ENCODE data around the gene FAH.

FAH gene

DNA sequence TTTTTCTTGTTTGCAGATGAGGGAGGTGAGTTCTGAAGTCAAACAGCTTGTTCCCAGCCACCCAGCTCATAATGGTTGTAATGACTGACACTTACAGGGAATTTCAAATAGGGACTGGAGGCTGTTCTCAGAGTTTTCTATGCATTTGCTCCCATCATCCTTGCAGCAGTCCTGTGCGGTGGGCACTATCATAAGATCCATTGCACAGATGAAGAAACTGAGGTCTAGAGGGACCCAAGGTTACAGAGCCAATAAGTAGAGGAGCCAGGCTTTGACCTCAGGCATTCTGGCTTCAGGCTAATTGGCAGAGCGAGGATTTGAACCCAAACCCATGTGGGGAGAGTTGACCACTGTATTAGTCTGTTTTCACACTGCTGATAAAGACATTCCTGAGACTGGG is 32.4 kb downstream of the FAH start:
- Histone ChIP-seq H3K9me3 (ENCODE audit: control insufficient read depth, insufficient read depth, low read length) (no peaks in the 10 kb centered on the region; the same call in 1 of the 2 replicates), H3K36me3 (ENCODE audit: insufficient read depth, low read length) (peaks cover 4% of the 10 kb centered on the region; the same call in 1 of the 2 replicates), H3K9ac (ENCODE audit: low read depth, low read length) (no peak overlapping the region), H3K4me1 (ENCODE audit: insufficient read depth, low read length) (peaks cover 9% of the 10 kb centered on the region; the same call in 1 of the 2 replicates)

- Histone ChIP-seq H3K36me3 (ENCODE audit: insufficient read depth, low read length) (peaks cover 4% of the 10 kb centered on the region; the same call in 1 of the 2 replicates), H3K9ac (ENCODE audit: low read depth, low read length) (no peak overlapping the region), H3K9me3 (ENCODE audit: control insufficient read depth, insufficient read depth, low read length) (no peaks in the 10 kb centered on the region; the same call in 1 of the 2 replicates), H3K4me1 (ENCODE audit: insufficient read depth, low read length) (peaks cover 9% of the 10 kb centered on the region; the same call in 1 of the 2 replicates)
Measured at GRCh38 chr15:80186066-80186465, 33.3 kb downstream of the FAH start.

GRCh38 chr15:80186597-80186996 is 33.8 kb downstream of the FAH start:
- Histone ChIP-seq H3K9me3 (ENCODE audit: control insufficient read depth, insufficient read depth, low read length) (no peaks in the 10 kb centered on the region; the same call in 1 of the 2 replicates), H3K4me1 (ENCODE audit: insufficient read depth, low read length) (peaks cover 9% of the 10 kb centered on the region; the same call in 1 of the 2 replicates), H3K36me3 (ENCODE audit: insufficient read depth, low read length) (peaks cover 4% of the 10 kb centered on the region; the same call in 1 of the 2 replicates), H3K9ac (ENCODE audit: low read depth, low read length) (no peak overlapping the region)

DNA sequence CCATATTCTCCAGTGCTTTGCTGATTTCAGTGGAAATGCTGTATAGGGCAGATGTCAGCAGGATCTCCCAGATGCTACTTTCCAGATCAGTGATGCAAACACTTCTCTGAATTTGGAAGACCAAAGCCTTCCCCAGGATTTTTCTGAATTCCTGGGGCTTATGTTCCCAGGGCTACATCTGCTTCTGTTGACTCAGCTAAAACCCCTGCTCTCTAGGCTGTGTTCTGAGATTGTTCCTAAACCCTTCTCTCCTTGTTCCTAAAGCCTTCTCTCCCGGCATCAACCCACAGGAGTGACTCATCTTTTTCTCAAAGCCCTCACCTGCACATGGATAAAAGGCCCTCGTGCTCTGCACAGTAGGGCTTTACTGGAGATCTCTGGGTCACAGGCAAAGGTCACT is 35.5 kb downstream of the FAH start:
- Histone ChIP-seq H3K9me3 (ENCODE audit: control insufficient read depth, insufficient read depth, low read length) (no peaks in the 10 kb centered on the region; the same call in 1 of the 2 replicates), H3K4me1 (ENCODE audit: insufficient read depth, low read length) (peaks cover 9% of the 10 kb centered on the region; the same call in 1 of the 2 replicates), H3K36me3 (ENCODE audit: insufficient read depth, low read length) (peaks cover 4% of the 10 kb centered on the region; the same call in 1 of the 2 replicates), H3K9ac (ENCODE audit: low read depth, low read length) (no peak overlapping the region)

DNA sequence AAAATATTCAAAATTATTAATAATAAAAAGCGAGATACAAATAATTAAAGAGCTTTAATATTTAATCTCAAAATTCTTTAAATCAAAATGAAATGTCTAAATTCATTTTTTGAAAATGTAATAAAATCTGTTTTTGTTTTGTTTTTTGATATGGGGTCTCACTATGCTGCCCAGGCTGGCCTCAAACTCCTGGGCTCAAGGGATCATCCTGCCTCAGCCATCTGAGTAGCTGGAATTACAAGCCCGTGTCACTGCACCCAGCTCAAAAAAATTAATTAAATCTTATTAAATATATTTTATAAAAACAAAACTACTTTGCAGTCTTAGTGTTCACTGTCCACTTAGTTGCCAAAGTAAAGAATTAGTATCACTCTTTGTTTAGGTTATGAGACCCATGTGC is 38.4 kb downstream of the FAH start:
- Histone ChIP-seq H3K9ac (ENCODE audit: low read depth, low read length) (no peak overlapping the region), H3K9me3 (ENCODE audit: control insufficient read depth, insufficient read depth, low read length) (no peaks in the 10 kb centered on the region), H3K4me1 (ENCODE audit: insufficient read depth, low read length) (peaks cover 9% of the 10 kb centered on the region; the same call in 1 of the 2 replicates), H3K36me3 (ENCODE audit: insufficient read depth, low read length) (no peaks in the 10 kb centered on the region)

DNA sequence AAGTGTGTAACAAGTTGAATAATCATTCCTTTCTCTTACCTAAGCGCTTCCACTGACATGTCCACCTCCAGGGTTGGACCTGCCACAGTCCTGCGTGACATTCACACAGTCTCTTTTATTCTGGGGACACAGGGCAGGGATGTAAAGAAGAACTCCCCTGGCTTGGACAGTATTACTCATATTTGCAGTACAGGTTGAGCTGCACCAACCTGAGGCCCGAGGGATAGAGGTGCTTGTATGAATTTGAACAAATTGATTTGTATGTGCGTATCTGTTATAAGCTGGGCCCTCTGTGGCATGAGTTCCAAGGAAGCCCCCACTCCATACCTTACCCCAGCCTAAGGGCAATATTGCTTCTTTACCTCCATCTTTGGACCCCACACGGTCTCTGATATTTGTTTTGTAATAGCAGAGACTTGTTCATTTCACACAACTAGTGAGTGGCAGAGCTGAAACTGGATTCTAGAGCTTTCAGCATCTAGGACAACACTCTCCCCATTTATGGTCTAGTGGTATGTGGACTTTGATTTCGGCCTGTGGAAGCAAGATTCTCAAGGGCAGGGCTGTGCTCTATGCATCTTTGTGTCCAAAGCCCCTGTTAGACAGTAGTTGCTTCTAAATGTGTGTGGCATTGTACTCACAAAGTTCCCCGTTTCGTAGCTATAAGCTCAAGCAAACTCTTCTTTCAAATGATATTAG is 39.2 kb downstream of the FAH start:
- Histone ChIP-seq H3K36me3 (ENCODE audit: insufficient read depth, low read length) (no peaks in the 10 kb centered on the region), H3K9me3 (ENCODE audit: control insufficient read depth, insufficient read depth, low read length) (no peaks in the 10 kb centered on the region), H3K4me1 (ENCODE audit: insufficient read depth, low read length) (peaks cover 9% of the 10 kb centered on the region; the same call in 1 of the 2 replicates), H3K9ac (ENCODE audit: low read depth, low read length) (no peak overlapping the region)

DNA sequence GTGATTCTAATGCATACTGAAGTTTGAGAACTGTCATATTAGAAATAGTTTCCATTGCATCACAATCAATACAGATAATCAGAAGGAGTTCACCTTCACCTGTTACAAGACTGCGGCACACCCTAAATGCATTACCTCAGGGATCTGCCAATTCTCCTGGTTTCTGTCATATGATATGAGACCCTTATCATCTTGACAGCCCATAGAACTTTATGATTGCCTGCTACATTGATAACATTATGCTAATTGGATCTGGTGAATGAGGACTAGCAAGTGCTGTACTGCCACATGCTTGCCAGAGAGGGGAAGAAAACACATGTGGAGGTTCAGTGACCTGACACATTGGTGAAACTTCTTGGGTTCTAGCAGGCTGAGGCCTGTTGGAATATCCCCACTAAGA is 41.4 kb downstream of the FAH start:
- H3K9me3 ChIP-seq (ENCODE audit: control insufficient read depth, insufficient read depth, low read length), result no peaks in the 10 kb centered on the region
- no peak overlapping the region for H3K9ac ChIP-seq (ENCODE audit: low read depth, low read length)
- peaks cover 3% of the 10 kb centered on the region; the same call in 1 of the 2 replicates for H3K4me1 ChIP-seq (ENCODE audit: insufficient read depth, low read length)
- no peaks in the 10 kb centered on the region for H3K36me3 ChIP-seq (ENCODE audit: insufficient read depth, low read length)

DNA sequence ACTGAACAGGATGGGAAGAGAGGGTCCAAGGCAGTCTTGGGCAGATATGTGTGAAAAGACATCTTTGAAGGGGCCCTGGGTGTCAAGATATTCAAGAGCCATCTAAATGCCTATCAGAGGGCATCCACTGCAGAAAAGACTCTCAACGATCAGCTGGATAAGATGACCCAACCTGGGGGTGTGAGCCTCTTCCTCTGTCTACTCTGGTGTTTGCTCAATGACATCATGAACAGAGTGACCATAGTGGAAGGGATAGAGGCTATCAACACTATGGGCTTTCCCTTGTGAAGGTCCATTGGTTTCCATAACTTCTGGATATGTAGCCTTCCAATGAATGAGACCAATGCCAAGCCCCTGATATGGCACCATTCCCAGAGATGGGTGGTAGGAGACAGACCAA is 42.1 kb downstream of the FAH start:
- Histone ChIP-seq H3K36me3 (ENCODE audit: insufficient read depth, low read length) (no peaks in the 10 kb centered on the region), H3K4me1 (ENCODE audit: insufficient read depth, low read length) (peaks cover 7% of the 10 kb centered on the region), H3K9ac (ENCODE audit: low read depth, low read length) (no peak overlapping the region), H3K9me3 (ENCODE audit: control insufficient read depth, insufficient read depth, low read length) (no peaks in the 10 kb centered on the region)

GRCh38 chr15:80199366-80199765 is 46.6 kb downstream of the FAH start:
- H3K9me3 ChIP-seq (ENCODE audit: control insufficient read depth, insufficient read depth, low read length), result no peaks in the 10 kb centered on the region
- no peak overlapping the region for H3K9ac ChIP-seq (ENCODE audit: low read depth, low read length)
- peaks cover 7% of the 10 kb centered on the region for H3K4me1 ChIP-seq (ENCODE audit: insufficient read depth, low read length)
- no peaks in the 10 kb centered on the region for H3K36me3 ChIP-seq (ENCODE audit: insufficient read depth, low read length)

GRCh38 chr15:80199869-80200268 is 47.1 kb downstream of the FAH start:
- Histone ChIP-seq H3K4me1 (ENCODE audit: insufficient read depth, low read length) (peaks cover 7% of the 10 kb centered on the region), H3K9ac (ENCODE audit: low read depth, low read length) (no peak overlapping the region), H3K36me3 (ENCODE audit: insufficient read depth, low read length) (no peaks in the 10 kb centered on the region), H3K9me3 (ENCODE audit: control insufficient read depth, insufficient read depth, low read length) (no peaks in the 10 kb centered on the region)

GRCh38 chr15:80201256-80202015 is 48.6 kb downstream of the FAH start:
- Histone ChIP-seq H3K9me3 (ENCODE audit: control insufficient read depth, insufficient read depth, low read length) (no peaks in the 10 kb centered on the region), H3K36me3 (ENCODE audit: insufficient read depth, low read length) (no peaks in the 10 kb centered on the region), H3K4me1 (ENCODE audit: insufficient read depth, low read length) (peaks cover 7% of the 10 kb centered on the region), H3K9ac (ENCODE audit: low read depth, low read length) (no peak overlapping the region)

- Histone ChIP-seq H3K9ac (ENCODE audit: low read depth, low read length) (no peak overlapping the region), H3K36me3 (ENCODE audit: insufficient read depth, low read length) (no peaks in the 10 kb centered on the region), H3K9me3 (ENCODE audit: control insufficient read depth, insufficient read depth, low read length) (no peaks in the 10 kb centered on the region), H3K4me1 (ENCODE audit: insufficient read depth, low read length) (peaks cover 7% of the 10 kb centered on the region)
Measured at GRCh38 chr15:80202016-80202315, 49.2 kb downstream of the FAH start.

DNA sequence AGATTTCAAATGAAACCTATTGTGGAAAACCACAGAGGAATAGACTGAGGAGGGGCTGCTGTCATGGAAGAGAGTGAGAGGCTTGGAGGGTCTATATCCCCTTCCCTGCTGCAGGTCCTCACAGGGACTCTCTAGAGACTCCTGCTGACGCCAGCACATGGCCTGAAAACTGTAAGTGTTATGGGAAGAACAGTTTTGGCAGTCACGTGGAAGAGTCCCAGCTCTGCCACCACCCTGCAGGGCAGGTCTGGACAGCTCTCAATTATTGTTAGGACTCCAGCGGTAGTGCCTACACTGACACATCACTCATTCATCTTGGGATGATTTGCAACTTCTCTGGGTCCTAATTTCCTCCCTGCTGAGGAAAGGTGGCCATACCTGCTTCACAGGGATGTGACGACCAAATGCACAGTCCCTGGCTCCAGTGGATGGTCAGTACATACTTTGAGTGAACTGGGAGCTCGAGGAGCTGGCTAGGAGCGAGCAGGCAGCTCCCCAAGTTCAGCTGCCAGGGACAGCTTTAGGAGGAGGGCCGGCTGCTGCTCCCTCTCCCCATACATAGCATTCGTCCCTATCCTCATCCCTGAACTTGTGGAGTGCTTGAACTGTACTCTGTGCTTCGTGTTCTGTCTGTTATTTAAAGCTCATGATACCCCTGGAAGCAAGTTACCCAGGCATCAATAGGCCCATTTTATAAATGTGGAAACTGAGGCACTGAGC is 50.0 kb downstream of the FAH start:
- H3K9ac ChIP-seq (ENCODE audit: low read depth, low read length), result no peak overlapping the region
- H3K4me1 ChIP-seq (ENCODE audit: insufficient read depth, low read length), result peaks cover 7% of the 10 kb centered on the region
- no peaks in the 10 kb centered on the region for H3K9me3 ChIP-seq (ENCODE audit: control insufficient read depth, insufficient read depth, low read length)
- H3K36me3 ChIP-seq (ENCODE audit: insufficient read depth, low read length), result no peaks in the 10 kb centered on the region

GRCh38 chr15:80203361-80203885 is 50.6 kb downstream of the FAH start:
- H3K4me1 ChIP-seq (ENCODE audit: insufficient read depth, low read length), result peaks cover 7% of the 10 kb centered on the region
- H3K36me3 ChIP-seq (ENCODE audit: insufficient read depth, low read length), result no peaks in the 10 kb centered on the region
- no peaks in the 10 kb centered on the region for H3K9me3 ChIP-seq (ENCODE audit: control insufficient read depth, insufficient read depth, low read length)
- no peak overlapping the region for H3K9ac ChIP-seq (ENCODE audit: low read depth, low read length)

Measured in ES-I3 (cell line).